Tibial nerve (tissue), 4 donors: ENCODE results near the gene PLXNC1. TPM values are rescaled to one million over a fixed set of nuclear protein-coding genes. Genes with fewer than 3 reads are reported as not detected.

ENCODE experiments used
- DNase-seq, 2 donors: peaks; one replicate each; pipeline ENCODE4 v3.0.0-alpha.2; 2019; ENCODE audit warnings: low spot score in 2 of 2
- H3K27ac ChIP-seq, 4 donors: fragments of 200-600 bp; sonication (generic) in 3 of 4; one replicate each; pipeline ENCODE4 v1.5.1; 2017 to 2019; ENCODE audit warnings: mild to moderate bottlenecking in 1 of 4
- H3K27me3 ChIP-seq, 2 donors: fragments of 200-600 bp; sonication (generic) in 1 of 2; one replicate each; pipeline versions ENCODE4 v1.5.1 to v1.6.0; 2017 to 2019
- H3K36me3 ChIP-seq, 3 donors: fragments of 200-600 bp; sonication (generic); one replicate each; pipeline ENCODE4 v1.5.1; 2018 to 2019
- H3K4me1 ChIP-seq, 4 donors: fragments of 200-600 bp; sonication (generic) in 3 of 4; one replicate each; pipeline ENCODE4 v1.5.1; 2017 to 2019
- H3K4me3 ChIP-seq, 4 donors: fragments of 200-600 bp; sonication (generic) in 3 of 4; one replicate each; pipeline ENCODE4 v1.5.1; 2017 to 2019; ENCODE audit warnings: mild to moderate bottlenecking in 1 of 4, moderate library complexity in 1 of 4
- H3K9me3 ChIP-seq, 4 donors: fragments of 200-600 bp; sonication (generic) in 3 of 4; one replicate each; pipeline ENCODE4 v1.5.1; 2017 to 2019
- CTCF ChIP-seq, 5 experiments: fragments of 200-600 bp in 3 of 5; fragments of 450-650 bp in 2 of 5; sonication (generic) in 3 of 5; IDR thresholded peaks; one replicate each; pipeline ENCODE4 v1.5.1; 2016 to 2019; ENCODE audit warnings: antibody characterized with exemption in 5 of 5, mild to moderate bottlenecking in 3 of 5, moderate library complexity in 2 of 5
- EP300 ChIP-seq, 2 donors: sonication (generic); formaldehyde crosslinking; IDR thresholded peaks; one replicate each; pipeline ENCODE4 v1.6.1; 2017; ENCODE audit warnings: antibody characterized with exemption in 2 of 2, mild to moderate bottlenecking in 1 of 2
- POLR2A ChIP-seq, 2 donors: fragments of 450-650 bp; IDR thresholded peaks; one replicate each; pipeline ENCODE4 v1.6.1; 2017; ENCODE audit warnings: antibody characterized with exemption in 2 of 2, mild to moderate bottlenecking in 2 of 2, moderate library complexity in 2 of 2
- WGBS, 2 donors: methylation state at CpG; one replicate each; pipeline ENCODE4 v1.1.5; 2018; 5-methylcytosine and 5-hydroxymethylcytosine counted together
- total RNA-seq, 4 donors: library from RNA; depleted of rRNA; stranded (reverse); fragments of >200 nt; gene quantifications; one replicate each; pipeline ENCODE4 v1.1.0, GENCODE V29; 2016

Gene PLXNC1
- total RNA-seq, 4 donors from 2014 or later = 9.0 to 20.8 (median 11.4) TPM

GRCh38 chr12:94299846-94300245 is 151.5 kb downstream of the PLXNC1 start:
- no peak for DNase-seq
- TF ChIP-seq EP300 (IDR thresholded peaks at IDR 0.05) (no peak), CTCF (IDR thresholded peaks at IDR 0.05) (no peak), POLR2A (IDR thresholded peaks at IDR 0.05) (no peak)
- Histone ChIP-seq H3K27me3 (no peaks in the 10 kb centered on the region), H3K36me3 (peaks cover 0 to 43% (median 0%) of the 10 kb centered on the region in 3 donors), H3K27ac (no peak overlapping the region), H3K9me3 (no peaks in the 10 kb centered on the region), H3K4me3 (no peak overlapping the region), H3K4me1 (no peaks in the 10 kb centered on the region)
- WGBS, 2 donors = 89 to 96% methylated on average over 1 of the region's 1 CpG

DNA sequence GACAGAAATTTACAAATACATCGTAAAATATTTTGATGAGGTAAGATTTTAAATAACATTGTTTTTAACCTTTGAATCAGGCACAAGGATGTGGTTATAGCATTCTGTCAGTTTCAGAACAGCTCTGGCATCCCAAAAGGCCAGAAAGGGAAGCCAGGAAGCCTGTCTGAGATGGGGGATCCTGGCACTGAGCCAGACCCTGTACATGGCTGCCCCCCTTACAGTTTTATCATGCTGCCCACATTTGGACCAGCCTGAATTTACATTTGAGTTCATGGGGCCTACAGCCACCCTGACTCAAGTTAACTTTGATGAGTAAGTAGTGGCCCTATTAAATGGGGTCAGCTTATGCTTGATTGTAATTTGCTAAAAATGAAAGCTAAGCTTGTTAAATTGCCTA is 155.6 kb downstream of the PLXNC1 start:
- Histone ChIP-seq H3K27ac (no peak overlapping the region), H3K27me3 (no peaks in the 10 kb centered on the region), H3K9me3 (no peaks in the 10 kb centered on the region), H3K36me3 (peaks cover 0 to 42% (median 0%) of the 10 kb centered on the region in 3 donors), H3K4me1 (no peaks in the 10 kb centered on the region), H3K4me3 (no peak overlapping the region)
- no peak for DNase-seq
- WGBS, 2 donors = 74% methylated on average over 1 of the region's 1 CpG
- no peak for TF ChIP-seq POLR2A (IDR thresholded peaks at IDR 0.05)
- no peak for TF ChIP-seq EP300 (IDR thresholded peaks at IDR 0.05)
- no peak for TF ChIP-seq CTCF (IDR thresholded peaks at IDR 0.05)

DNA sequence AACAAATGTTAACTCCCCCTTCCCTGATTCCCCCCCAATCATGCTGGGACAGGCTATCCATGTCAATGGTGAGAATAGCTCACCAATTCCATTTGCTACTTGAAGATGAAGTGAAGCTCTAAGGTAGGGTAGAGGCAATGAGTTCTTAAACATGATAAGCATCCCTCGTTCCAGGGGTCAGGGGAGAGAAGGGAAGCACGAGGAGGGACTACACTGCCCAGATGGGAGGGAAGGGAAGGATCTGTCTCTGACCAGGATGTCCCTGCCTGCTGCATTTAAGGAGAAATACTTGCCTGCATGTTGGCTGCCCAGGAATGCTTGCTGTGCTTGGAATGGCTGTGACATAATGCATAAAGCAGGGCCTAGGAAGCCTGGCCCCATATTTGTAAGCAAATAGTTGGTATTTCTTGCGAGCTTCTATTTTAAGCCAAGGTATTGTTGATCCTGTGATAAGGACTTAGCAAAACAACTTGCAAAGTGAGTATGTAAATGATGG is 156.2 kb downstream of the PLXNC1 start:
- Histone ChIP-seq H3K27ac (no peak overlapping the region), H3K4me3 (no peak overlapping the region), H3K9me3 (no peaks in the 10 kb centered on the region), H3K36me3 (peaks cover 0 to 37% (median 0%) of the 10 kb centered on the region in 3 donors), H3K4me1 (no peaks in the 10 kb centered on the region), H3K27me3 (no peaks in the 10 kb centered on the region)
- DNase-seq = no peak
- no peak for TF ChIP-seq POLR2A (IDR thresholded peaks at IDR 0.05)
- no peak for TF ChIP-seq CTCF (IDR thresholded peaks at IDR 0.05)
- no peak for TF ChIP-seq EP300 (IDR thresholded peaks at IDR 0.05)
- WGBS, 2 donors = 88 to 89% methylated on average over 3 of the region's 3 CpGs

- H3K4me1 ChIP-seq = no peaks in the 10 kb centered on the region
- no peak overlapping the region for H3K27ac ChIP-seq
- TF ChIP-seq CTCF (IDR thresholded peaks at IDR 0.05) (no peak), POLR2A (IDR thresholded peaks at IDR 0.05) (no peak), EP300 (IDR thresholded peaks at IDR 0.05) (no peak)
- 74% methylated on average over 9 of the region's 9 CpGs for WGBS, 2 donors
- DNase-seq = no peak
- H3K27me3 ChIP-seq = no peaks in the 10 kb centered on the region
- H3K4me3 ChIP-seq = no peak overlapping the region
- H3K9me3 ChIP-seq = no peaks in the 10 kb centered on the region
- H3K36me3 ChIP-seq = peaks cover 0 to 30% (median 0%) of the 10 kb centered on the region in 3 donors
Observed at GRCh38 chr12:94305130-94305957, 157.0 kb downstream of the PLXNC1 start.

DNA sequence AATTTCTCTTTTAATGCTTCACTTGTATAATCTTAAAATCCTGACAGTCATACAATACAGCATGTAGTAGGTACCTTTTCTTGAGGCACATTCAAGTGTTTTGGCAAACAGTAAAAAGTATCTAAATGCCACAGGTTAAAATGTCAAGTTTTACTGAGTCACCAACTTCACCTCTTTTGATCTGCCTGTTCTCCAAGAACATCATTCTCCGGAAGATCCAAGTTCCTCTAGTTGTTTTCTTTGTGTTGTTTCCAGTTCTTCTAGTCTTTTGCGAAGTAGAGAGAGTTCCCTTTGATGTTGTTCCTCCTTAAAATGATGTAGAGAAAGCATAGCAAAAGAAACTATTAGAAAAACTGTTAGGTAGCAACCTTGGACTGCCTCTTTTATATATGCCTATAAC is 160.2 kb downstream of the PLXNC1 start:
- no peak overlapping the region for H3K4me3 ChIP-seq

More for the DNA sequence above, 160.2 kb downstream of the PLXNC1 start:
- no peak overlapping the region for H3K27ac ChIP-seq
- no peaks in the 10 kb centered on the region for H3K27me3 ChIP-seq
- peaks cover 0 to 34% (median 0%) of the 10 kb centered on the region in 3 donors for H3K36me3 ChIP-seq
- DNase-seq = no peak
- 53 to 54% methylated on average over 2 of the region's 2 CpGs for WGBS, 2 donors
- H3K9me3 ChIP-seq = no peaks in the 10 kb centered on the region
- no peaks in the 10 kb centered on the region for H3K4me1 ChIP-seq
- TF ChIP-seq POLR2A (IDR thresholded peaks at IDR 0.05) (no peak), CTCF (IDR thresholded peaks at IDR 0.05) (no peak), EP300 (IDR thresholded peaks at IDR 0.05) (no peak)
